Measurements from ENCODE around the gene SPOCK3.

- TF ChIP-seq CTCF (IDR thresholded peaks at IDR 0.05) (no peak), USF2 (IDR thresholded peaks at IDR 0.05) (no peak), MAX (IDR thresholded peaks at IDR 0.05) (no peak), POLR2A (IDR thresholded peaks at IDR 0.05; ENCODE audit: low read length) (no peak), KDM5A (IDR thresholded peaks at IDR 0.05) (no peak), HDAC2 (IDR thresholded peaks at IDR 0.05) (no peak), POLR2AphosphoS2 (conservative IDR thresholded peaks at IDR 0.05; ENCODE audit: low read length) (no peak), ESRRA (IDR thresholded peaks at IDR 0.05; ENCODE audit: borderline replicate concordance, low read length) (no peak), REST (IDR thresholded peaks at IDR 0.05) (no peak), SMC3 (IDR thresholded peaks at IDR 0.05) (no peak), EHF (CRISPR knock-in tag; IDR thresholded peaks at IDR 0.05) (no peak), RAD21 (conservative IDR thresholded peaks at IDR 0.05 in 1 of 2, IDR thresholded peaks at IDR 0.05 in 1 of 2) (no peak), RNF2 (IDR thresholded peaks at IDR 0.05; ENCODE audit: borderline replicate concordance, low read depth) (no peak)
These were observed 309.9 kb downstream of the SPOCK3 start for GRCh38 chr4:166924424-166924823.
